C4-2B (cell line): ENCODE data around the gene SOX5.

Experiments
- ZFX ChIP-seq: fragments of 450-650 bp; IDR thresholded peaks from 2 replicates; pipeline ENCODE4 v1.6.1; 2017
- TF ChIP-seq, protein P1 (sequence below): fragments of 450-650 bp; conservative IDR thresholded peaks from 2 replicates; pipeline ENCODE4 v1.5.1; 2017; ENCODE audit warnings: mild to moderate bottlenecking

DNA sequence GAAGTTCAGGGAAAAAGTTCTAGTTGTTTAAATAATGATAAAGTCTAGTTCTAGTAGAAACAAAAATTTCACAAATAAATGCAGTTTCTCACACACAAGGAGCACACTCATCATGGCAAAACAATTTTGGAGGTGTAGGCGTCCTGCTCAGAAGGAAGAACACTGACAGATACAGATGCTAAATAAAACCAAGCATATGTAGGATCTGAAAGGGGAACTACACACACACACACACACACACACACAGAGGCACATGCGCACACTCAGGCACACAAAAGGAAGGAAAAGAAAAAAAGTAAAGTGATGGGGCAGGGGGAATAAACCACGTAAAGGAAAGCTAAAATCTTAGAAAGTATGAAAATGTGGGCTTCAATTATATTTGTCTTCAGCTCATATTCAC is 117.7 kb downstream of the SOX5 start:
- TF ChIP-seq, protein P1, sequence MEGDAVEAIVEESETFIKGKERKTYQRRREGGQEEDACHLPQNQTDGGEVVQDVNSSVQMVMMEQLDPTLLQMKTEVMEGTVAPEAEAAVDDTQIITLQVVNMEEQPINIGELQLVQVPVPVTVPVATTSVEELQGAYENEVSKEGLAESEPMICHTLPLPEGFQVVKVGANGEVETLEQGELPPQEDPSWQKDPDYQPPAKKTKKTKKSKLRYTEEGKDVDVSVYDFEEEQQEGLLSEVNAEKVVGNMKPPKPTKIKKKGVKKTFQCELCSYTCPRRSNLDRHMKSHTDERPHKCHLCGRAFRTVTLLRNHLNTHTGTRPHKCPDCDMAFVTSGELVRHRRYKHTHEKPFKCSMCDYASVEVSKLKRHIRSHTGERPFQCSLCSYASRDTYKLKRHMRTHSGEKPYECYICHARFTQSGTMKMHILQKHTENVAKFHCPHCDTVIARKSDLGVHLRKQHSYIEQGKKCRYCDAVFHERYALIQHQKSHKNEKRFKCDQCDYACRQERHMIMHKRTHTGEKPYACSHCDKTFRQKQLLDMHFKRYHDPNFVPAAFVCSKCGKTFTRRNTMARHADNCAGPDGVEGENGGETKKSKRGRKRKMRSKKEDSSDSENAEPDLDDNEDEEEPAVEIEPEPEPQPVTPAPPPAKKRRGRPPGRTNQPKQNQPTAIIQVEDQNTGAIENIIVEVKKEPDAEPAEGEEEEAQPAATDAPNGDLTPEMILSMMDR, result no peak
- no peak for TF ChIP-seq ZFX
